Astrocyte of the hippocampus (primary cell): ENCODE results near the gene C4orf46.

Source experiments
- DNase-seq: peaks from one replicate; pipeline ENCODE4 v3.0.0; 2011; ENCODE audit warnings: low read depth, low spot score

C4orf46 gene

DNA sequence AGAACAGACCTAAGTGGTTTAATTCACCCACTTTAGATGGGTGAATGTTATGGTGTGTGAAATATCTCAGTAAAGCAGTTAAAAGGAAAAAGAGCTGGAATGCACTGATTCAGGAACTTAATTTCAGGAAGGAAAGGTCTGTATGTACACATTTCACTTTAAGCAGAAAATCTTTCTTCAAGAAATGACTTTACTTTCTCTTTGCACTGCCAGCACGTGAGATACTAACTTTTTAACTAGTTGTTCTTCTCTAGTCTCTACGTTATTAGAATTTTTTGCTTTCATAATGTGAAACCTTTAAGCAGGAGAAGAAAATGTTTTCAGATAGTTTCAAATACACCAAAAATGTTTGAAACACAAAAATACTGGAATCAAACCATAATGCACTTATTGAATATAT, 18.8 kb downstream of the C4orf46 start:
- DNase-seq, result no peak

DNA sequence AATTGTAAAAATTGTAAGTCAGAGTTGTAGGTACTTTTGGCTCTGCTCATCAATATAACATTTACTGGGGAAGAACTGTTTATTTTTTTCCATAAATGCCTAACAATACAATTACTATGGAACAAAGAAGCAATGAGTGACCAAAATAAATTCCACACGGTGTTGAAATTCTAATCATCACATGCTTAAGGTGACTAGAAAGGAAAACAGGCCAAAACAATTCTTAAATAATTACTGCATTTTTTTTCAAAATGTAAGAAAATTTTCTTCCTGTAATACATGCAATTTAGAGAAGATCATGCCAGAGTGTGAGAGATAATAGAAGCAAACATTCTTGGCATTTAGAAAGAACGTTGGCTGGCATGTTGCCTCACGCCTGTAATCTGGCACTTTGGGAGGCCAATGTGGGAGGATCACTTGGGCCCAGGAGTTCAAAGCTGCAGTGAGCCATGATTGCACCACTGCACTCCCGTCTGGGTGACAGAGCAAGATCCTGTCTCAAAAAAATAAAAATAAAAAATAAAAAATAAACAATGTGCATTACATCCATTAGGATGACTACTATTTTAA, 22.5 kb downstream of the C4orf46 start:
- DNase-seq, result no peak

DNA sequence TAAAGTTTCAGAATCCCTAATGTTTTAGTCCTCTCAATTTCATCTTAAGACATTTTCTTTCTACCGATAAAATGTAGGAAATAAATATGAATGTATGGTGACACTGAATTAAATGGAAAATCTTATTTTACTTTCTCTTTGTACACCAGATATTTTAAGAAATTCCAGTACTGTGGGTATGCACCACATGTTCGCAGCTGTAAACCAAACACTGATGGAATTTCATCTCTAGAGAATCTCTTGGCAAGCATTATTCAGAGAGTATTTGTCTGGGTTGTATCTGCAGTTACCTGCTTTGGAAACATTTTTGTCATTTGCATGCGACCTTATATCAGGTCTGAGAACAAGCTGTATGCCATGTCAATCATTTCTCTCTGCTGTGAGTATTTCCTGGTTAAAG, 26.9 kb downstream of the C4orf46 start:
- DNase-seq, result no peak

DNA sequence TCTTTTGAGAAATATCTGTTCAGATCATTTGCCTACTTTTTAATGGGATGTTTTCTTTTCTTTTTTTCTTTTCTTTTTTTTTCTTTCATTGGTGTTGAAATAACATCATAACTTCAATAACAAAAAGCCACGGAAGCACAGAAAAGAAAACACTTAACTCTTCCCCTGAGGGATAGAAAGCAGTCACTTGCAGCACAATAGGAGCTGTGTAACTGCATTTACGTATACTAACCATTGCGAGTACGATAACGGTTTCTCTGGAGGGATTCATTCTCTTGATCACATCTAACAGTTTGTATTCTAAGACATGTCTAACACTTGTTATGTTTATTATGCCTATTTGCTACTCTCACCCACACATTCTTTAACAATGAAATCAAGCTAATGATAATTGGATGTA, 27.3 kb downstream of the C4orf46 start:
- no peak for DNase-seq

DNA sequence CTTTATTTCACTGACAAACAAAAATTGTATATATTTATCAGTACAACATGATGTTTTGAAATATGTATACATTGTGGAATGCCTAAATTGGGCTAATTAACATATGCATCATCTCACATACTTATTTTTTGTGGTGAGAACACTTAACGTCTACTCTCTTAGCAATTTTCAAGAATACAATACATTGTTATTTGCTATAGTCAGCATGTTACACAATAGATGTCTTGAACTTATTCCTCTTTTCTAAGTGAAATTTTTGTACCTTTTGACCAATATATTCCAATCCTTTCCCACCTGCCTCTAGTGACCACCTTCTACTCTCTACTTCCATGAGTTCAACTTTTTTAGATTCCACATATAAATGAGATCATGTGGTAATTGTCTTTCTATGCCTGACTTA, 35.1 kb downstream of the C4orf46 start:
- DNase-seq, result no peak

DNA sequence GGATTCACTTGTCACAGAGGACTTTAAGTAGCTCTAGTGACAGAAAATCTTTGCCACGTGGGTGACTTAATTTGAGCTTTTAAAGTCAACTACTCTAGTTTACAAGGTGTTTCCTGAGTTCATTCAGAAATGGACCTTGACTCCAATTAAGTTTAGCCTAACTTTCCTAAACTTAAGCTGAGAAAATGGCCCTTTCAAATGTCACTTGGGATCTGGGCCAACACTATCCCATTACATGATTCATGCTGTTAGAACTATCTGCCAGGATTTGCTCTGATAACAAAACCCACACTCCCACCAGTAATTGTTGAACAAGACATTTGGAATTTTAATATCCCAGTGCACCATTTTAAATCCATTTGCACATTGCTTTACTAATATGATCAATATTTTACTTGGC, 40.8 kb downstream of the C4orf46 start:
- DNase-seq, result peak; percentile 80

DNA sequence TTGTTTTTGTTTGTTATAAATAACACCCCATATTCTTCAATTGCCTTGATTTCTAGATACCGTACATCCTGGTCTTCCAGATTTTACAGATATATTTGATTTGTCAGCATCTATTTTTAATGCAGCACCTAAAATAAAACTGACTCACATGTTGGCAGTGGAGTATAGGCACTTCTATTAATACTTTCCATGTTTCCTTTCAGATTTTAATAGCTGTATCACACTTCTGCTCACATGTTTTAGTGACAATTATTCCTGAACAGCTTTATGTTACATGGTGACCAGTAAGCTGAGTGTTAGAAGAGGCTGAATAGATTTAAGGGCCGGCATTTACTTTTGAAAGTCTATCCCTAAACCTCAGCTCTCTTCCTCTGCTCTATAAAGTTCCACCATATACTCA, 46.1 kb downstream of the C4orf46 start:
- no peak for DNase-seq

DNA sequence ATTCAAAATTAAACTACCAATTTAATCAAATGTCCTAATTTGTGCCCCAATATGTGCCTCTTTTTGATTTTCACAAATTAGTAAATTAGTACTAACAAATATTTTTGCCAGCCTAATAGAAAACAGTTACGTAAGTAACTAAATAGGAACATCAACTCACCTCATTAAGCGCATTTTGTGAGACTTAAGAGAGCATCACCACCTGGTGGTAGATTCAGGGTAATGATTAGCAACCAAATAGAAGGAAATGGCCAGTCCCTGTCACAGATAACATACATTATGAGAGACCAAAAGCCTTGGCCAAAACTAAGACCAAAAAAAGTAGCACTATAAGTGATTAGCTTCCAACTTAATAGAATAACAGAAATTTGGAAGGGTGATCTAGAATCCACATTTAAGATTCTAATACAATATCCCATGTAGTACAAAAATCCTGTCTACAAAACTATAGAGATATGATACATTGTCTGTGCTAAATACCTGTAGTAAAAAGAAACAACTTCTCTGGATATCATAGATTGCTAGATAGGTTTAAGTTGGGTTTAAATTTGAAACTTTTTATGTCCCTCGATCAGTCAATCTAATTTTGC, 46.7 kb downstream of the C4orf46 start:
- DNase-seq, result peak; percentile 67

DNA sequence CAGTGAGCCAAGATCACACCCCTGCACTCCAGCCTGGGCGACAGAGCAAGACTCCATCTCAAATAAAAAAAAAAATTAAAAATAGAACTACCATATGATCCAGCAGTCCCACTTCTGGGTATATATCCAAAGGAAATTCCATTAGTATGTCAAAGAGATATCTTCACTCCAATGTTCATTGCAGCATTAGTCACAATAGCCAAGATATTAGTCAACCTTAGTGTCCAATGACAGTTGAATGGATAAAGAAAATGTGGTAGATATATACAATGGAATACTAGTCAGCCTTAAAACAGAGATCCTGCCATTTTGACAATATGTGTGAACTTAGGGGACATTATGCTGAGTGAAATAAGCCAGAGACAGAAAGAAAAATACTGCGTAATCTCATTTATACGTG, 49.4 kb downstream of the C4orf46 start:
- DNase-seq, result no peak

DNA sequence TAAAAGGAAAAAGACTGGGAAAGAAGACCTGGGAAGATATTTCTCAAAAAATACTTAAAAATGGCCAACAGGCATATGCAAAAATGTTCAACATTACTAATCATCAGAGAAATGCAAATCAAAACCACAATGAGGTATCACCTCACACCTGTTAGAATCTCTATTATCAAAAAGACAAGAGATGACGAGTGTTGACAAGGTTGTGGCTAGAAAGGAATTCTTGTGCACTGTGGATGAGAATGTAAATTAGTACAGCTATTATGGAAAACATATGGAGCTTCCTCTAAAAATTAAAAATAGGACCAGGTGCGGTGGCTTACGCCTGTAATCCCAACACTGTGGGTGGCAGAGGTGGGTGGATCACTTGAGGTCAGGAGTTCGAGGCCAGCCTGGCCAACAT, 50.0 kb downstream of the C4orf46 start:
- DNase-seq, result no peak

DNA sequence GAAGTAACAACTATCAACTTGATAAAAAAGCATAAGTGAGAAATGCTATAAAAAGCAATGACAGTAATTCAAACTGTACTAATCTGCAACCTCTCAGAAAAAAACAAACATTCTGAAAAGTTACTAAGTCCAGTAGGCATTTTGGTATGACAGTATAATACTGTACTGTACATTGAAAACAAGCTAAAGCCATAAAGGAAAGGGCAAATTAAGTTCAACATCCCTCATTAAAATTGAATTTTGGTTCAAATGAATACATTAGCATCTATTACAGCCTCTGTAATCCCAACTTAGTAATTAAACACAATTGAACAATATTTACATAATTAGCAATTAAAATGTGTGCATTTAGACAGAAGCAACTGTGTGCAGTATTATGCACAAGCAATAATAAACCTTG, 53.7 kb downstream of the C4orf46 start:
- no peak for DNase-seq
